NB4 (cell line): ENCODE results near the gene BMP5.

Experiments used
- TF ChIP-seq, protein P1 (sequence below): IDR thresholded peaks from one replicate; pipeline ENCODE4 v1.5.1; 2012; ENCODE audit warnings: low read depth, low read length
- TF ChIP-seq, protein P2 (sequence below): IDR thresholded peaks from 2 replicates; pipeline ENCODE4 v1.6.1; 2011; ENCODE audit warnings: low read depth, low read length

DNA sequence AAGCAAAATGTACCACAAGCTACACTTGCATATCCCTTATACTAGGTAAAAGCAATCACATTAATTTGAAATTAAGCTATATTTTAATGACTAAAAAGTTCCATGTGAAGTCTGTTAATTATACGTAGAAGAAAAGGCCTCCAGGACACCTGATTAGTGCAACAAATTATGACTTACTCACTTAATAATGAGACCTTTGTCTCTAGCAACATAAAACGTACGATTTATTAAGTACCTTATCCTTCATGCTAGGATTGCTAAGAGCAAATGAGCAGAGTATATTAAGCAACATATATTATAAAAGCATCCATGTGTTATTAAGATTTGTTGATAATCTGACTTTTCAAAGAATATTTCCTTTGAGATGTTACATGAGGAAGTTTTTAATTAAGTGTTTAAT lies 2.5 kb downstream of the BMP5 start:
- TF ChIP-seq, protein P1, sequence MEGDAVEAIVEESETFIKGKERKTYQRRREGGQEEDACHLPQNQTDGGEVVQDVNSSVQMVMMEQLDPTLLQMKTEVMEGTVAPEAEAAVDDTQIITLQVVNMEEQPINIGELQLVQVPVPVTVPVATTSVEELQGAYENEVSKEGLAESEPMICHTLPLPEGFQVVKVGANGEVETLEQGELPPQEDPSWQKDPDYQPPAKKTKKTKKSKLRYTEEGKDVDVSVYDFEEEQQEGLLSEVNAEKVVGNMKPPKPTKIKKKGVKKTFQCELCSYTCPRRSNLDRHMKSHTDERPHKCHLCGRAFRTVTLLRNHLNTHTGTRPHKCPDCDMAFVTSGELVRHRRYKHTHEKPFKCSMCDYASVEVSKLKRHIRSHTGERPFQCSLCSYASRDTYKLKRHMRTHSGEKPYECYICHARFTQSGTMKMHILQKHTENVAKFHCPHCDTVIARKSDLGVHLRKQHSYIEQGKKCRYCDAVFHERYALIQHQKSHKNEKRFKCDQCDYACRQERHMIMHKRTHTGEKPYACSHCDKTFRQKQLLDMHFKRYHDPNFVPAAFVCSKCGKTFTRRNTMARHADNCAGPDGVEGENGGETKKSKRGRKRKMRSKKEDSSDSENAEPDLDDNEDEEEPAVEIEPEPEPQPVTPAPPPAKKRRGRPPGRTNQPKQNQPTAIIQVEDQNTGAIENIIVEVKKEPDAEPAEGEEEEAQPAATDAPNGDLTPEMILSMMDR, result no peak
- TF ChIP-seq, protein P2, sequence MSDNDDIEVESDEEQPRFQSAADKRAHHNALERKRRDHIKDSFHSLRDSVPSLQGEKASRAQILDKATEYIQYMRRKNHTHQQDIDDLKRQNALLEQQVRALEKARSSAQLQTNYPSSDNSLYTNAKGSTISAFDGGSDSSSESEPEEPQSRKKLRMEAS, result no peak
